ENCODE results near the gene TNNI3K.
A peak's percentile ranks its signal among the peaks of the same experiment; 100 is the strongest.

Gene TNNI3K

DNA sequence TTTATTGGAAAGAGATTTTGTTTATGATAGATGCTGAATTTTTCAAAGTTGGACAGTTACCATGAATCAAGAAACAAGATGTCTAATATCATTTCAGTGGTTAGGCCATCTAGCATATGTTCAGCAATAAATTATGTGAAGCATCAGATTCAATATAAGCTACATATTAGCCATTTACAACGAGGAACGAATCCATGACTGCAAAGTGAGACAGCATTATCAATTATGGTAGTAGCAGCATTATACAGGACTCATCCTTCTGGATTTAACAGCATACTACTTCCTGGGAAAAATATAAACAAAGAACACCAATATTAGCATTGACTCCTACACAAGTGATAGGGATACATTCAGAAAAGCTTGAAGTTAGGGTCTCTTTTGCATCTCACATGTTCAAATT lies 218.1 kb downstream of the TNNI3K start:
- no peak for DNase-seq

DNA sequence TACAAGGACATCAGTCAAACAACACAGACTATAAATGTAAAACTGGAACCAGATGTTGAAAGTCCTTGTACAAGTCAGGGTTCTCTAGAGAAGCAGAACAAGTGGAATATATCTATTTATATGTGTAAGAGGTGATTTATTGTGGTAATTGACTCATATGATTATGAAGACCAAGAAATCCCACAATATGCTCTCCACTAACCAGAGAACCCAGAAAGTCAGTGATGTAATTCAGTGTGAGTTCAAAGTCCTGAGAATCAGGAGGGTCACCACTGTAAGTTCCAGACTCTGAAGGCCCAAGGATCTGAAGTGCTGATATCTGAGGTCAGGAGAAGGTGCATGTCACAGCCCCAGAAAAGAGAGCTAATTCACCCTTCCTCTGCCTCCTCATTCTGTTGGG lies 220.2 kb downstream of the TNNI3K start:
- no peak for DNase-seq

DNA sequence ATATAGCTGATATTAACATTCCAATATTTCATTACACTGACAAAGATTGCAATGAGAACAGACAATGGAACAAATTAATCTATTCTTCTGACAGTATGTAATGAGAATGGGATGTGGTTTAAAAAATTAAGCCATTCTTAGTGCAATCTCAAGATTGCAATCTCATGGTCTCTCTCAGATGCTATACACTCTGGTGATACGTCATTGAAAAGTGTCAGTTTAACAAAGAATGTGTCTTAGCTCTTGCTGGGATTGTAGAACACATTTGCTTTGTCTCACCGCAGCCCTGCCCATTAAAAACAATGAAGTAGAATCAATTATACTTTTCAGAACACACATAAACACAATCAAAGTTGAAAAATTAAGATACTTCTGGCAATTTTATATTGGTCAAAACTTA lies 222.1 kb downstream of the TNNI3K start:
- DNase-seq = no peak

DNA sequence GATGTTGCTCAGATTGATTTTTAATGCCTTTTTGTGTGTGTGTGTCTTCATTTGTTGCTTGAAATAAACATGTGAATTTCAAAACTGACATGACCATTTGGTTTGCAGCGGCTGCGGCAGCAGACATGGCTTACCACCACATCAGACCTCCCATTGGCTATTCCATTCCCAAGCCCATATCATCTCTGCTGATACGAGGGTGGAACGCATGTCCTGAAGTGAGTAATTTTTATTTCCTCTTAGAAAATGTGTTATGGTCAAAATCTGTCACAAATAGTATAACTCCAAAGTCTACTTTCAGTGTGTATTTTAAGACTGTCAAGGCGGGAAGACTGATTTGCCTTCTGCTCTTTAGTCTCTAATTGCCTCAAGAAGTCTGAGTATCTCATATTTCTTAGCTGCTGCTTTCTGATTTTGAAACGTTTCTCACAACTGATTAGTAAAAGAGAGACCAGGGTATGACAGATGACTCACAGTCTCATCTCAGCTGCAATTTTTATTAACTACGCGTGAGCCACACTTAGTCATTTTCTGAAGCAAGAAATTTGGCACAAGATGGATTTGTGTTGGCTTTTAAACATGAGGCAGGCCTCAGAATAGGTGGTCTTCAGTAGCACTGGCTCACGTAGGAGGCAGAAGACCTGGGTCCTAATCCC lies 228.3 kb downstream of the TNNI3K start:
- DNase-seq = peak; percentile 25

DNA sequence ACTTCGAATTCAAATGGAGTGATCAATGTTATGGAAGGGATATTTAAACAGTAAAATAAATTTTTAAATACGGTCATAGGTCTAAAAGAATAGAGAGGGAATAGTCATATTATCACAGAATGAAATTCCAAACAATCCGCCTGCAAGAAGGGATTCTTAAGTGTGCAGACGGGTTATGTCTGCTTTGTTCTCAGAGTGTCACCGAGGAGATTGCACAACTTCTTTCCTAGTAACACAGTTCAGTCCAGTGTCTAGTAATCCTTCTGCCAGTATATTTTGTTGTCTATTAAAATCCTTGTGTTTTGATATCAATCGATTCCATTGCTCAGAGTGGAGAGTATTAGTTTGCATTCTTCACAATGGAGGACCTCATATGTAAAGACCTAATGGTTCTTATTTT lies 228.8 kb downstream of the TNNI3K start:
- DNase-seq = no peak

DNA sequence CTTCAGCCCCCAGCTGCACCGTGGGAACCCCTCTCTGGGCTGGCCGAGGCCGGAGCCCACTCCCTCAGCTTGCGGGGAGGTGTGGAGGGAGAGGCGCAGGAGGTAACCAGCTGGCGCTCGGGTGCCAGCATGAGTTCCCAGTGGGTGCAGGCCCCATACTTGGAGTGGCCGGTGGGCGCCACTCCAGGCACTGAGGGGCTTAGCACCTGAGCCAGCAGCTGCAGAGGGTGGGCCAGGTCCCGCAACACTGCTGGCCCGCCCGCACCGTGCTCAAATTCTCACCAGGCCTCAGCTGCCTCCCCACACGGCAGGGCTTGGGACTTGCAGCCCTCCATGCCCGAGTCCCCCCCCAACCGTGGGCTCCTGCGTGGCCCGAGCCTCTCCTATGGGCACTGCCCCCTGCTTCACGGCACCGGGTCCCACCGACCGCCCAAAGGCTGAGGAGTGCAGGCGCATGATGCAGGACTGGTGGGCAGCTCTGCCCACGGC lies 230.1 kb downstream of the TNNI3K start:
- no peak for DNase-seq

DNA sequence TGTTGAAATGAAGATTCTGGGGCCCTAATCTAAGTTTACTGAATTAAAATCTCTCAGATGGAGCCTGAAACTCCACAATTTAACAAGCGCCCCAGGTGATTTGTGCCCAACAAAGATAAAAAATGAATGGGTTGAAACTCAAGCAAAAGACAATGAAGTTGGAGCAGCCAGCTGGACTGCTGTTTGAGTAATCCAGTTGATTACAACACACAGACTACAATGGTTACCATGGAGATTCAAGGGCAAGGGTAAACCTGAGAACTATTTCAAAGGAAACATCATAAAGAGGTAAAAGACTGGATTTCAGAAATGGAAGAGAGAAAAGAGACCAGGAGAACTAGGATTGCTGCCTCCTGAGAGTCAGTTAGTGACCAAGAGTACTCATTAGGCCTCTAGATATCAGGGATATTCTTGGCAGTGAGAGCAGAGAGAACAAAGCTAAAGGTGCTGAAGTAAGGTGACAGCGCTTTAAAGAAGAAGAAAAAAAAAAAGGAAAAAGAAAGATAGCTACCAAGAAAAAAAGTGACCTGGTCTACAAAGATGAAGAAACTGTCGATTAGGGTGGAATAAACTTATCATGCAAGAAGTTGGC lies 232.7 kb downstream of the TNNI3K start:
- DNase-seq = peak; percentile 16

DNA sequence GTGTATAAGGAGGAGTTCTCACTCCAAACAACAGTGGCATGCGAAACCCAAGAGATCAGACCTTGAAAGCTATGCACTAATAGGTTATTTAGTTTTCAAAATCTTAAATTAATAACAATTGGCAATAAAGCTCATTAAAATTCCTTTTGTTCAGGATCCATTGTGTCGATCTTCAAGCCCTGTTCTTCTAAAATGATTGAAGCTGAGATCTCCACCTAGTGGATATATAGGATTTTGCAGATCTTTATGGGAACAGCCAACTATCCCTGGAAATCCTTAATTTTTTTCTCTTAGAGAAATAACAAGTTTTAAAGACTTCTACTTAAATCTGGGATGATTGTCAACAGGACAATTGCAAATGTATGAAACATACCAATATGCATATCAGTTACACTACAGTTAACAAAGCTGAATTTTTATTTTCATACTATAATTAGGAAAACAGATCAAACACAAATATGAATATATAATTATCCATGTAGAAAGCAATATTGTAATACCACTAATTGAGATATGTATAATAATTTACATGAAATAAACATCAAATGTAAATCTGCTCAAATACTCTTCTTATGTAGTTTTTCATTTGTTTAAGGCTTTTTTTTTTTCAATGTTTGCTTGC lies 233.9 kb downstream of the TNNI3K start:
- DNase-seq = peak; percentile 76

DNA sequence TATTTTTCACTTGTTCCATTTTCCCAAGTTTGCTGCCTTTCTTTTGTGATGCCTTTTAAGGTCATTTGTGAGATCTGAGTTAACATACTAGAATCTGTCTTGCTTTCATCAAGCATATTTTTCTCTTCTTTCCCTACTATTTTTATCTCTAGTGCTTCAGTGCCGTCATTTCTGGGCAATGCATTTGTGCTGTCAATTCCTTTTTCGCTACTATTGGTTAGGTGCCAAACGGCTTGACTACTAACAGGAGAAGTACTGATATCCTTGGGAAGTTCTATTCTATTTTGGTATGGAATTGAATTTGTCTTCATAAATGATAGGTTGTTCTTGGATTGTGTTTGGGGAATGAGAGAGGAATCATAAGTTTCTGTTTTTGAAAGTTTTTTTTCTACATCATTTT lies 235.1 kb downstream of the TNNI3K start:
- no peak for DNase-seq

DNA sequence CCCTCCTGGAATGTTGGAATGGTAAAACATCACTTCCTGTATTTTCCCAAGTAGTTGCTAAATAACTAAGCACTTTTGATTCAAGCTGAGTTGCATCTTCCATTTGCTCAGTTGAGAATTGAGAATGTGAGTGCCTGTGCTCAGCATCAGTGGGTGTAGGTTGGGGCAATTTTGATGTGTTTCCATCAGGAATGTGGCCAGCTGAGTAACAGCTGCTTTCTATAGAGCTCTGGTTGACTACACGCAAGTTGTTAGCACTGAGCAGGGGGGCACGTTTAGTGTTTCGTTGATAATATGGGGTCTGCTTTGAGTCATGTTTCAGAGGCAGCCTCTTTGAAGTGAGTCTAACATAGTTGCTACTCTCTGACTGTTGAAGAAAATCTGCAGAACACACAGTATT lies 235.7 kb downstream of the TNNI3K start:
- DNase-seq = no peak

DNA sequence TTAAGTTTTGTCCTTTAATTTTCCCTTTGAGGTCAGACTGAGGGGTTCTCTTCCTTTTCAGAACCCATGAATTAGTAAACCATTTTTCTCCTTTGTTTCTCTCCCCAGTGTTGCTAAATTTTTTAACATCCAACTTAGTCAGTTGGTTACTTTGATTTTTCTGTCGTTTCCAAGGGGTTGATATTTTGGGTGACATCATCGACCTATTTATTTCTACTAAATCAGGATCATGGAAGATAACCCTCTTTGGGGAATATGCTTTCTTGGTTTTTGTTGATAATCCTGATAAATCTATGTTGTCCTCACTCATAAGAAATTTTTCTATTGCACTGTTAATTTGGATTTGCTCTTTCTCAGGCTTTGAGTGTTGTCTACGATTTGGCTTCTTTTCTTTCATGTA lies 236.3 kb downstream of the TNNI3K start:
- no peak for DNase-seq

DNA sequence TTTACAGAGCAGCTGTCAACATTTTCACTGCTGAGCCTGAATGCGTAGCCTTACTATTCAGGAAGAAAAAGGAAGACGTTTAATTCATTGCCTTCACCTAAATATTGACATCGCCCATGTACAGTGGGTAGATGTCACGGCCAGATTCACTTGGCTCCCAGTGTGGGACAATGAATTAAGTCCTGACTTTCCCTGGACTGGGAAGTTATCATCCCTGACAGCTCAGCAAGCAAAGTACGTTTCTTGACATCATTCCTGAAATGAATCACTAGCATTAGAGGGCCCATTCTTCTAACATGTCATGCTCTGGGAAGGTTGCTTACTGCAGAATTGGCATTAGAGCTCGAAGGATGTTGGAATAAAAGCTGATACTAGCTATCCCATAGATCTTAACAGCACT lies 239.4 kb downstream of the TNNI3K start:
- no peak for DNase-seq

DNA sequence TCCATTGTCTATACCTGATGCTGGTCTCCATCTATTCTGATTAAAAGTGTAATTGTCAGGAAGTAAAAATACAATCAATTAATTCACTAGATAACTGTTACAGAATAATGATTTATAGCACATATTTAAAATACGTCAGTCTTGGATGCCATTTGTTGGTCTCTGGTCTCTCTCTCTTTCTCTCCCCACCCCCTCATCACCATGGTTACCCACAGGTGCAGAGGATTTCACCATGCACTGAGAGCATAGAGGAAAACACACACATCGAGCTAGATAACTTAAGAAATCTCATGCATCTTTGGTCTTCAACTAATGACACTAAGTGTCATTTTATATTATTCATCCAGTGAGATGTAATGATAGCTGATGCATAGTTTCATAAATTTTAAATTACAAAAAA lies 243.8 kb downstream of the TNNI3K start:
- DNase-seq = no peak

DNA sequence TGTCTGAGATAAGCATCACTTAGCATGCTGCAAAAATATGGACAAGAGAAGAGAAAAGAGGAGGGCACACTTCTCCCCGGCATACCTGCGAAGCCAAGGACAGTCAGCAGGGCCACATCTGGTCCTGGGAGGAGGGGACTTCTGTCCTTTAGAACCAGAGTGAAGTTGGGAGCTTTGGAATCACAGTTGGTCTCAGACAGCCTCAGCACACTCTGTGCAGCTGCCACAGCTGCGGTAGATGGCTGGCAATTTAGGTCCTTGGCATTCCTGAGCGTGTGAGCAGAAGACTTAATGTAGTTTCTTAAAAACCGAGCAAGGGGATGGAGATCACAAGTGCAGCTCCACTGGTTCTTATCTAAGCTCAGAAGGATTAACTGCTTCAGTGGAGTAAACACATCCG lies 244.9 kb downstream of the TNNI3K start:
- DNase-seq = no peak

DNA sequence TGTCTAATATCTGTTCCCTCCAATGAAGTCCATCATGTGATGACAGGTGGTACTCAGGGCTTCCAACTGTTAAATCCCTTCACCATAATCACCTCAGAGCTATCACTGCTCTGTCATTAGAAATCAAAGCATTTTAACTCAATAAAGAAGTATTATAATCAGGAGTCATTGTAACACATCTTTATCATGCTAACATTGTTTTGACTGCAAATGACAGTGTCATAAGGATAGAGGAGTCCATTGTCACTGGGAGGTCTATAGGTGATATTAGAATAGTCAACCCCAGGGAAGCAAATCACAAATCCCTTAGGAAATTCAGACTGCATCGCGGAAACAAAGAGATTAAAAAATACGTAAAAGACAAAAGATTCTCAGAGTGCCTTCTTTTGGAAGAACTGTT lies 246.4 kb downstream of the TNNI3K start:
- no peak for DNase-seq

DNA sequence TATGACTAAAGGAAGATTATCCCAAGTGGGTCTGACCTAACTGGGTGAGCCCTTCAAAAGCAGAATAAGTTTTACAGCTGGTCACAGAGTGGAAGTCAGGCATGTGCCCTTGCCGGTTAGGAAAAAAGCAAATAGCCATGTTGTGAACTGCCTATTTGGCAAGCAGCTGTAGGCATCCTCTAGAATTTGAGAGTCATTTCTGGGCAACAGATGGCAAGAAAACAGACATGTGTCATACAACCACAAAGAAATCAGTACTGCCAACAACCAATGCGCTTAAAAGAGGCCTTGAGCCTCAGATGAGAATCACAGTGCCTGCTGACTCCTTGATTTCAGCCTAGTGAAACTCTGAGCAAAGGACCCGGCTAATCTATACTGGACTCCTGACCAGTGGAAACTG lies 250.4 kb downstream of the TNNI3K start:
- peak; percentile 88 for DNase-seq

DNA sequence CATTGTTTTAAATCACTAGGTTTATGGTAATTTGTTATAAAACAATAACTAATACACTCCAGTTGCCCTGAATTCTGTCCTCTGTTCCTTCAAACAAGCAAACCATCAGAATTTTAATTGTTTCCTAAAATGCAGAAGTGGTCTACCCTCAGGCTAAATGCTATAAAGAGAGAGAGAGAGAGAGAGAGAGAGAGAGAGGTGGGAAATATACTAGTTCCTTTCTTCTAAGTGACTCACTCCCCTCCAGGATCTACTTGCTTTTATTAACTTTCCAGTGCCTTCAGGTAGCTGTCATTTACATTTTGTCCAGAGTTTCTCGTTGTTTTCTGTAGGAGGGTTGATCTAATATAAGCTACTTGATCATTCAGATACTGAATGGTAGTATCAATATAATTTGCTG lies 250.8 kb downstream of the TNNI3K start:
- DNase-seq = peak; percentile 24

DNA sequence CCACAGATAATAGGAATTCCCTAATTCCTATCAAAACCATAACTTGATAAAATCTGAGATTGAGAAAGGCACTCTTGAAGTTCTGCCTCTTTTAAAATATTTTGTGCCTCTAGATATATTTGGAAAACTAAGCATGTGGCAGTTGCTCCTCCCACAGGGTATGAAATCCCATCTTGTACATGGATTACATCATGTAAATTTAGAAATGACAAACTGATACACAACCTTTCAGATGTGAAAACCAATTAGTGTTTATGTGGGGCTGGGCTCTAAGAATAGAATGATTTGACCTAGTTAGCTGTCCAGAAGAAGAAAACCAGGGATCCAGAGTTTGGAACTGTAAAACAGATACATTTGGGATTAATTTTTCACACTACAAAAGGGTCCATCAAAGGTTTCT lies 261.5 kb downstream of the TNNI3K start:
- DNase-seq = no peak

DNA sequence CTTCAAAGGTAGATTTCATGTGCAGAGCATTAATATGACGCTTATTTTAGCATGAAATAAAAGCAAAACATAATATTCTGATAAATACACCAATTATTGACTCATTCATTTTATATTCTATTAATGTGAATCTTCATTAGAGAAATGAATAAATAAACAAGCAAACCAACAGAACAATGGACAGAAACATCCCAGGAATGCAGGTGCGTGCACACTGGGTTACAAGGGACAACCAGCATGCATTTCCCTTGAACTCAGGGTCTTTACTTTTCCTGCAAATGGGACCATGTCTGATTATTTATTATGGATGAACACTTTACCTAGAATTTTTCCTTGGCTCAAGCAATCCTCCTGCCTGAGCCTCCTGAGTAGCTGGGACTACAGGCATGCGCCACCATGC lies 263.7 kb downstream of the TNNI3K start:
- DNase-seq = no peak

DNA sequence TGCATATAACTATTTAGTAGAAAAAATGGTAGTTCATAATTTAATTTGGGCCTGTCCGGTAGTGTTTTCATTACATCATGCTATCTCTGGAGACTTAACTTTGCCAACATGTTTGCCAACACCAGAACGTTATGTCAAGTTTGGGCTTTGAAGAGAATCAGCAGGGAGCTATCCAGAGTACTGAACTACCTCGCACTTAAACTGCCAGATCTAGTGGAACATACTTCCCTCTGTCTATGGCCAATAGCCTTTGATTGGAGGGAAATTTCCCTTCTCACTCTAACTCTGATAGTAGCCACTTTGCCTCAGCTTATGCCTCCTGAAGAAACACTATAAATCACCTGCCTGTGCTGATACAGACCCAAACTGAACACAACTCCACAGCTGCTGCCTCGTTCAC lies 267.2 kb downstream of the TNNI3K start:
- no peak for DNase-seq

DNA sequence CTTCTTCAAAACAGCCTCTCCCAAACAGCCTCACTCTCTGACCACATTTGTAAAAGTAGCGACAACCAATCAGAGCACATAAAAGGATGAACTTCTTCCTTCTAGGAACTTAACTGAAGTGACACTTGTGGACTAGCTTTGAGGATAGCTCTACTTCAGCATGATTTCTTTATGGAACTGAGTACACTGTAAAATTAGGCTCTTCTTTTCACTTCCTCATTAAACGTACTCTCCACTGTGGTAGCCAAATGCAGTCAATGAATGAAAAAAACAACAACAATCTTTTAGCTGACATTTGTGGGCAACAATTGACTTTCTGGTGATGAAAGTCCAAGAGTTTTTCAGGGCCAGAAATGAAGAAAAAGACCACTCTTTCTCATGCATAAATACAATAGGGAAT lies 267.7 kb downstream of the TNNI3K start:
- no peak for DNase-seq

DNA sequence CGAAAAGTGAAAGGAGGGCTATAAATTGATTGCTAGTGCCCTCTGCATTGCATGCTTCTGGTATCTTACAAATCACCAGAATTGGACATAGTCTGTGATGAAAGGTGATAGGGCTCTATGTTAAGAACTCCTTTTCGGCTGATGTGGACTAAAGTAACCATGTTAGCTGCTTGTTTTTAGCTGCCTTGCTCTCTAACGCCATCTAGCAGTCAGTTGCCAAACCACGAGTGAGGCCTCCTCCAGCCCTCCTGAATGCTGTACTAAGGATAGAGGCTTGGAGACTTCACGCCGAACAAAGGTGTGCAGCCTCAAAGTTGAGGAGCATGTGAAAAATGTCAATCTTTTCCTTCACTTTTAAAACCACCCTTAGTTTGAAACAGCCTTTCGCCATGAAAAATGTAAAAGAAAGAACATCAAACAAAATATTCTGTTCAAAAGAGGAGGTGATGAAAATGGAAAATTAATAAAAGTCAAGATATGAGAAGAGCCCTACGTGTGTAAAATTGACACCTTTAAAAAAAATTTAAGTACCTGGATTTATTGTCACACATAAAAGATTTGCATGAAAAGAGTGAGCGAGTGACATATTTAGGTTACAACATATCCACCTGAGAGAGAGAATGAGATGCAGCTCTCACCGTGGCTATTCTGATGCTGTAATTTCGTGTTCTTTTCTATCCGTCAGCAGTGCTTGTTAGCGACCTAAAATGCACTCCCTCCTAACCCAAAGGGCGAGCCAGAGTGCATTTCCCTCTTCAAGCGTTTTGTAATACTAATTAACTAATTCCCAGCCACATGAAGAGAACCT lies 269.1 kb downstream of the TNNI3K start:
- DNase-seq = peak; percentile 64

DNA sequence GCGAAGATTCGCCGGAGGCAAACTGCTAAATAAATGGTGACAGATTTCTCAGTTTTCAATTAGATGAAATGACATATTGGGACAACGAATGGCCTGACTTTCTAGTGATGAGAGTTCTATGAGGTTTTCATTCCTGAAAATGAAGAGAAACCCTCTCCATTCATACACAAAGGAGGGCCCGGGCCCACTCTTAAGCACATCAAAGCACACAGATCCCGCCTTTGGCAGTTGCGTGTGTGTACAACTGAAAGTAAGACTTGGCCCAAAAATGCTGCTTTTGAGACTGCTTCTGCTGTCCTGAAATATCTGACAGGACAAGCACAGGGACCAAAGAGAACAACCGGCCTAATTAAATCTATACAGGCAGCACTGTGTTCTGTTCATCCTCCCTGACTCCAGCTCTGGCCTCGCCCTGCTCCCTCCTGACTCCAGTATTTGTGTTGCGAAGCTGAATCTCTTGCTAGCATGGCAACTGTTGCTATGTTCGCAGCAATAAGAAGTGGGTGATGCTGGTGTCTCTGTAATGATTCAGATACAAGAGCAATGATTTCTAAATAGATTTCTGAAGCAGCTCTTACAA lies 269.8 kb downstream of the TNNI3K start:
- peak; percentile 9 for DNase-seq

Measured in NCI-H2171 treated with DMSO at 0.1 percent for 48 hours (cell line).